Measurements from ENCODE around the gene ZNF549. TPM values are rescaled to one million over a fixed set of nuclear protein-coding genes. Genes with fewer than 3 reads are reported as not detected.

ZNF549 gene
- total and polyA plus RNA-seq, 10 of the 15 experiments (the other 5 are each of a cell fraction or from before 2014, with no cell fraction given): 0.73 to 4.0 (median 2.3) TPM

GRCh38 chr19:57527136-57527881 lies at the start of gene ZNF549 (continued):
- TF ChIP-seq, protein P1, sequence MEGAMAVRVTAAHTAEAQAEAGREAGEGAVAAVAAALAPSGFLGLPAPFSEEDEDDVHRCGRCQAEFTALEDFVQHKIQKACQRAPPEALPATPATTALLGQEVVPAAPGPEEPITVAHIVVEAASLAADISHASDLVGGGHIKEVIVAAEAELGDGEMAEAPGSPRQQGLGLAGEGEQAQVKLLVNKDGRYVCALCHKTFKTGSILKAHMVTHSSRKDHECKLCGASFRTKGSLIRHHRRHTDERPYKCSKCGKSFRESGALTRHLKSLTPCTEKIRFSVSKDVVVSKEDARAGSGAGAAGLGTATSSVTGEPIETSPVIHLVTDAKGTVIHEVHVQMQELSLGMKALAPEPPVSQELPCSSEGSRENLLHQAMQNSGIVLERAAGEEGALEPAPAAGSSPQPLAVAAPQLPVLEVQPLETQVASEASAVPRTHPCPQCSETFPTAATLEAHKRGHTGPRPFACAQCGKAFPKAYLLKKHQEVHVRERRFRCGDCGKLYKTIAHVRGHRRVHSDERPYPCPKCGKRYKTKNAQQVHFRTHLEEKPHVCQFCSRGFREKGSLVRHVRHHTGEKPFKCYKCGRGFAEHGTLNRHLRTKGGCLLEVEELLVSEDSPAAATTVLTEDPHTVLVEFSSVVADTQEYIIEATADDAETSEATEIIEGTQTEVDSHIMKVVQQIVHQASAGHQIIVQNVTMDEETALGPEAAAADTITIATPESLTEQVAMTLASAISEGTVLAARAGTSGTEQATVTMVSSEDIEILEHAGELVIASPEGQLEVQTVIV (IDR thresholded peaks at IDR 0.05; ENCODE audit: borderline replicate concordance, partially characterized antibody): peak; percentile 33
- TF ChIP-seq, protein P2, sequence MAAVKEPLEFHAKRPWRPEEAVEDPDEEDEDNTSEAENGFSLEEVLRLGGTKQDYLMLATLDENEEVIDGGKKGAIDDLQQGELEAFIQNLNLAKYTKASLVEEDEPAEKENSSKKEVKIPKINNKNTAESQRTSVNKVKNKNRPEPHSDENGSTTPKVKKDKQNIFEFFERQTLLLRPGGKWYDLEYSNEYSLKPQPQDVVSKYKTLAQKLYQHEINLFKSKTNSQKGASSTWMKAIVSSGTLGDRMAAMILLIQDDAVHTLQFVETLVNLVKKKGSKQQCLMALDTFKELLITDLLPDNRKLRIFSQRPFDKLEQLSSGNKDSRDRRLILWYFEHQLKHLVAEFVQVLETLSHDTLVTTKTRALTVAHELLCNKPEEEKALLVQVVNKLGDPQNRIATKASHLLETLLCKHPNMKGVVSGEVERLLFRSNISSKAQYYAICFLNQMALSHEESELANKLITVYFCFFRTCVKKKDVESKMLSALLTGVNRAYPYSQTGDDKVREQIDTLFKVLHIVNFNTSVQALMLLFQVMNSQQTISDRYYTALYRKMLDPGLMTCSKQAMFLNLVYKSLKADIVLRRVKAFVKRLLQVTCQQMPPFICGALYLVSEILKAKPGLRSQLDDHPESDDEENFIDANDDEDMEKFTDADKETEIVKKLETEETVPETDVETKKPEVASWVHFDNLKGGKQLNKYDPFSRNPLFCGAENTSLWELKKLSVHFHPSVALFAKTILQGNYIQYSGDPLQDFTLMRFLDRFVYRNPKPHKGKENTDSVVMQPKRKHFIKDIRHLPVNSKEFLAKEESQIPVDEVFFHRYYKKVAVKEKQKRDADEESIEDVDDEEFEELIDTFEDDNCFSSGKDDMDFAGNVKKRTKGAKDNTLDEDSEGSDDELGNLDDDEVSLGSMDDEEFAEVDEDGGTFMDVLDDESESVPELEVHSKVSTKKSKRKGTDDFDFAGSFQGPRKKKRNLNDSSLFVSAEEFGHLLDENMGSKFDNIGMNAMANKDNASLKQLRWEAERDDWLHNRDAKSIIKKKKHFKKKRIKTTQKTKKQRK (IDR thresholded peaks at IDR 0.05; ENCODE audit: low read depth, low read length): no peak
- TF ChIP-seq RB1 (IDR thresholded peaks at IDR 0.05; ENCODE audit: borderline replicate concordance) (peak; percentile 38; the same call in 1 of the 2 replicates), NR2C1 (IDR thresholded peaks at IDR 0.05) (no peak), FOXK2 (IDR thresholded peaks at IDR 0.05) (no peak), MTA2 (IDR thresholded peaks at IDR 0.05; ENCODE audit: low read depth) (no peak), ZNF622 (IDR thresholded peaks at IDR 0.05) (no peak), RUNX3 (IDR thresholded peaks at IDR 0.05; ENCODE audit: low read length) (peak; percentile 49; the same call in 1 of the 2 replicates), SUZ12 (IDR thresholded peaks at IDR 0.05; ENCODE audit: unreplicated experiment) (no peak), MXI1 (IDR thresholded peaks at IDR 0.05; ENCODE audit: low read depth, low read length) (peak; percentile 90), BMI1 (IDR thresholded peaks at IDR 0.05; ENCODE audit: borderline replicate concordance) (no peak), EP300 (IDR thresholded peaks at IDR 0.05; ENCODE audit: borderline replicate concordance in 1 of 2, control insufficient read depth in 1 of 2, low read depth in 2 of 2, low read length in 2 of 2) (no peak), BRCA1 (IDR thresholded peaks at IDR 0.05; ENCODE audit: low read depth, low read length) (no peak), SIX5 (IDR thresholded peaks at IDR 0.05; ENCODE audit: low read depth, low read length, severe bottlenecking) (peak; percentile 79), DPF2 (IDR thresholded peaks at IDR 0.05) (peak; percentile 37; the same call in 1 of the 2 replicates)
- TF ChIP-seq, protein P3, sequence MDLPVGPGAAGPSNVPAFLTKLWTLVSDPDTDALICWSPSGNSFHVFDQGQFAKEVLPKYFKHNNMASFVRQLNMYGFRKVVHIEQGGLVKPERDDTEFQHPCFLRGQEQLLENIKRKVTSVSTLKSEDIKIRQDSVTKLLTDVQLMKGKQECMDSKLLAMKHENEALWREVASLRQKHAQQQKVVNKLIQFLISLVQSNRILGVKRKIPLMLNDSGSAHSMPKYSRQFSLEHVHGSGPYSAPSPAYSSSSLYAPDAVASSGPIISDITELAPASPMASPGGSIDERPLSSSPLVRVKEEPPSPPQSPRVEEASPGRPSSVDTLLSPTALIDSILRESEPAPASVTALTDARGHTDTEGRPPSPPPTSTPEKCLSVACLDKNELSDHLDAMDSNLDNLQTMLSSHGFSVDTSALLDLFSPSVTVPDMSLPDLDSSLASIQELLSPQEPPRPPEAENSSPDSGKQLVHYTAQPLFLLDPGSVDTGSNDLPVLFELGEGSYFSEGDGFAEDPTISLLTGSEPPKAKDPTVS (IDR thresholded peaks at IDR 0.05; ENCODE audit: low read depth, low read length): no peak
- TF ChIP-seq, protein P4, sequence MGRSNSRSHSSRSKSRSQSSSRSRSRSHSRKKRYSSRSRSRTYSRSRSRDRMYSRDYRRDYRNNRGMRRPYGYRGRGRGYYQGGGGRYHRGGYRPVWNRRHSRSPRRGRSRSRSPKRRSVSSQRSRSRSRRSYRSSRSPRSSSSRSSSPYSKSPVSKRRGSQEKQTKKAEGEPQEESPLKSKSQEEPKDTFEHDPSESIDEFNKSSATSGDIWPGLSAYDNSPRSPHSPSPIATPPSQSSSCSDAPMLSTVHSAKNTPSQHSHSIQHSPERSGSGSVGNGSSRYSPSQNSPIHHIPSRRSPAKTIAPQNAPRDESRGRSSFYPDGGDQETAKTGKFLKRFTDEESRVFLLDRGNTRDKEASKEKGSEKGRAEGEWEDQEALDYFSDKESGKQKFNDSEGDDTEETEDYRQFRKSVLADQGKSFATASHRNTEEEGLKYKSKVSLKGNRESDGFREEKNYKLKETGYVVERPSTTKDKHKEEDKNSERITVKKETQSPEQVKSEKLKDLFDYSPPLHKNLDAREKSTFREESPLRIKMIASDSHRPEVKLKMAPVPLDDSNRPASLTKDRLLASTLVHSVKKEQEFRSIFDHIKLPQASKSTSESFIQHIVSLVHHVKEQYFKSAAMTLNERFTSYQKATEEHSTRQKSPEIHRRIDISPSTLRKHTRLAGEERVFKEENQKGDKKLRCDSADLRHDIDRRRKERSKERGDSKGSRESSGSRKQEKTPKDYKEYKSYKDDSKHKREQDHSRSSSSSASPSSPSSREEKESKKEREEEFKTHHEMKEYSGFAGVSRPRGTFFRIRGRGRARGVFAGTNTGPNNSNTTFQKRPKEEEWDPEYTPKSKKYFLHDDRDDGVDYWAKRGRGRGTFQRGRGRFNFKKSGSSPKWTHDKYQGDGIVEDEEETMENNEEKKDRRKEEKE (IDR thresholded peaks at IDR 0.05): no peak

All from GM12878 (cell line).